Activated CD8-positive, alpha-beta memory T cell treated with anti-CD3 and anti-CD28 coated beads, Interleukin-2, amount 50 U/mL, for 4 hours (primary cell): Measurements from ENCODE around the gene KCNS1.

ENCODE experiments used
- DNase-seq: peaks from one replicate; pipeline ENCODE4 v3.0.0-alpha.2; 2020

KCNS1 gene

GRCh38 chr20:45105317-45105716 is 4.4 kb upstream of the KCNS1 start:
- DNase-seq: no peak

GRCh38 chr20:45104786-45105185 is 3.9 kb upstream of the KCNS1 start:
- no peak for DNase-seq

GRCh38 chr20:45103072-45103471 is 2.1 kb upstream of the KCNS1 start:
- DNase-seq: no peak

GRCh38 chr20:45101333-45101850 is 465 bp upstream of the KCNS1 start:
- no peak for DNase-seq

- no peak for DNase-seq
Observed at GRCh38 chr20:45098103-45098773, 2.7 kb downstream of the KCNS1 start.

GRCh38 chr20:45097485-45098102 is 3.3 kb downstream of the KCNS1 start:
- peak; percentile 34 for DNase-seq

DNA sequence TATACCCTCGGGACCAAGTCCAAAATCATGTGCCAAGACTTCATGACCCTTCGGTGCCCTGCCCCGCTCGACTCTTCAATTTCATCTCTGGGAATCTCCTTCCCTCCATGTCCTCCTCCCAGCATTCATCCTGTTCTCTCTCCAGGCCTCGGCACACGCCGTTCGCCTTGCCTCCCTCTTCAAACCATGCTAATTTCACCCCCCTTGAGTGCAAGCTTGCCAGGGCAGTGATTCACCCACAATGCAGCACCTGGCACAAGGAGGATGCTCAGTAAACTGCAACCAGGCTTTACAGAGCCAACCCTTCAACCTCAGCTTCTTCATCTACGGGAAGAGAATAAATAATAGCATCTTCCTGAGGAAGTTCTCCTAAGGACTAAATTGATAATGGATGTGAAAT is 4.1 kb downstream of the KCNS1 start:
- no peak for DNase-seq

- peak; percentile 60 for DNase-seq
Observed at GRCh38 chr20:45095805-45096238, 5.1 kb downstream of the KCNS1 start.

DNA sequence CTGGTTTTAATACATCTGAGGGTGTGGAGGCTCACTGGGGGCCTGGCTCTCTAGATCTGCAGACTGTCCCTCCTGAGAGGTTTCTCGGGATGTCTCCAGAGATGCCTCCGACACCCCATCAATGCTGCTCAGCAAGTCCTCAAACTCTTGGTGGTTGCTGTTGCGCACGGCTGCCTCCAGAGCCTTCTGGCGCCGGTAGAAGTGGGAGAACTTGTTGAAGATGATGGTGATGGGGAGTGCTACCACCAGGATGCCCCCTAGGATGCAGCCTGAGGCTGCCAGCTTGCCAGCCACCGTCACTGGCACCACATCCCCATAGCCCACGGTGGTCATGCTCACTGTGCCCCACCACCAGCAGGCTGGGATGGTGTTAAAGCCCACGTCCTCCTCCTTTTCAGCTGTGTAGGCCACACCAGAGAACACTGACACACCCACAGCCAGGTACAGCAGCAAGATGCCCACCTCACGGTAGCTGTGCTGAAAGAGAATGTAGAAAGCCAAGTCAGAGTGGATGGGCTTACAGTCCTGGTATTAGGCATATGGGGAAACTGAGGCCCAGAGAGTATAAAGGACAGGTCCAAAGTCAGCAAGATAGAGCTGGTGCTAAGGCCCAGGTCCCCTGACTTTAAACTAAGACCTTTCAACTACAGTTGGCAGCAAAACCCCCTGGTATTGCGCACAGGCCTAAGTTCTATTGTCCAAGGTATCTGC is 5.9 kb downstream of the KCNS1 start:
- DNase-seq: no peak

DNA sequence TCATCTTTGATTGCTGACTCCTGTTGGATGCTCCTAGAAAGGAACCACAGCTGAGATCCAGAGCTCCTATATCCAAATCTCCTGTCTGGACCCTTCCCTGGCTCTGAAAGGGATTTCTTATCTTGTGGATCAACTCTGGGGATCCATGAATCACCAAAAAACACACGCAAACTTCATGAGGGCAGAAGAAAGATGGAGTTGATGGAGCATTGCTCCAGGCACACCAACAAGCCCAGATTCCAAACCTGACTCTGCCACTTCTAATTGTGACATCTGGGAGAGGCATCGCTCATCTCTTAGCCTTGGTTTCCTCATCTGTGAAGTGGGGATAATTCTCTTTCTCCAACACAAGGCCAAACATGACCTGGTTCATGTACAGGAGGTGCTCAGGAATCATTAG is 6.7 kb downstream of the KCNS1 start:
- no peak for DNase-seq

DNA sequence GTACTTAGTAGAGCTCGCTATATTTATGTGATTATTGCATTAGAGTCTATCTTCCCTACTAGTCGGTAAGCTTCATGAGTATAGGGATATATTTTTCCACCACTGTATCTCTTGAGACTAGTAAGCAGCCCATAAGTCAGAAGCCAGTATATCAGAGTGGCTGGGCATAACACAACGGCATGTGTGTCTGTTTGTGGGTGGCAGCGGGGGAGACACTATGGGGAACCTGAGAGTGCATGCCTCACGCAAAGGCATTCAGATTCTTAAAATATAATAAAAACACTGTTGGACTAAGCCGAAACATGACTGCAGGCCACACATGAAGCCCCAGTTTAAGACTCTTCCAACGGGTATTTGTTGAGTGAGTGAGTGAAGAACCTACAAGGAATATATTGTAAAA is 8.0 kb downstream of the KCNS1 start:
- no peak for DNase-seq

GRCh38 chr20:45091366-45091765 is 9.6 kb downstream of the KCNS1 start:
- no peak for DNase-seq

DNA sequence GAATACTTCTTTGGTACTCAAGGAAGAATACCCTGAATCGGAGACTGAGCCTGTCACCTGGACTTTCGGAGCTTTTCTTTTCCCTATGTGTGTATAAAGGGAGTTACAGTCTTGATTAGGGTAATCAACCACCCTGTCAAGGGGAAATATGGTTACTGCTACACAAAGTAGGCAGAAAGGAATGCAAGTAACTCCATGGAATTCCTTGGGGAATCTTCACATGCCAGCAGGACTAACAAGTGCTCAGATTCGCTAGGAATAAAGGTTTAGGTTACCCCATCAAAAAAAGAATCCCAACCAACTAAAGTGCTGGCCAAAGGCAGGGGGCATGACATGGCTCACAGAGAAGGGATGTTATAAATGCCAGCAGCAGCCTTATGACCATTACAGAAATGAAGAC is 10.4 kb downstream of the KCNS1 start:
- DNase-seq: no peak

- no peak for DNase-seq
Observed at GRCh38 chr20:45088247-45088646, 12.7 kb downstream of the KCNS1 start.

DNA sequence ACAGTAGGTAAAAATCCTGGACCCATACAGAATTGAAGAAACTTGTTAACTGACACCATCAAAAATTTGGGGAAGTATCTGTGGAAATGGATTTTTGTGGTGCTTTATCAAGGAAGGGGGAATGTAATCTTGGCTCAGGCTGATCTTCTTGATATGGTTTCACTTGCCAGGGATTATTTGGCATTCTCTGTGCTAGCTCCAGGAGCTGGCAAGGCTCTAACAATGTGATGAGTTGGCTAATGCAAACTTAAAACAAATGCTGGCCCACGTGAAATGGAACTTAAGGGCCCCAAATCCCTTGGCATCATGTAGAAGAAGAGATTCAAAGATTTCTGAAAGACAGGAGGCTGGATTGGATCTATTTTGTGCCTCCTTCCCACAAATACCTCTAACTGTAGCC is 13.1 kb downstream of the KCNS1 start:
- no peak for DNase-seq

DNA sequence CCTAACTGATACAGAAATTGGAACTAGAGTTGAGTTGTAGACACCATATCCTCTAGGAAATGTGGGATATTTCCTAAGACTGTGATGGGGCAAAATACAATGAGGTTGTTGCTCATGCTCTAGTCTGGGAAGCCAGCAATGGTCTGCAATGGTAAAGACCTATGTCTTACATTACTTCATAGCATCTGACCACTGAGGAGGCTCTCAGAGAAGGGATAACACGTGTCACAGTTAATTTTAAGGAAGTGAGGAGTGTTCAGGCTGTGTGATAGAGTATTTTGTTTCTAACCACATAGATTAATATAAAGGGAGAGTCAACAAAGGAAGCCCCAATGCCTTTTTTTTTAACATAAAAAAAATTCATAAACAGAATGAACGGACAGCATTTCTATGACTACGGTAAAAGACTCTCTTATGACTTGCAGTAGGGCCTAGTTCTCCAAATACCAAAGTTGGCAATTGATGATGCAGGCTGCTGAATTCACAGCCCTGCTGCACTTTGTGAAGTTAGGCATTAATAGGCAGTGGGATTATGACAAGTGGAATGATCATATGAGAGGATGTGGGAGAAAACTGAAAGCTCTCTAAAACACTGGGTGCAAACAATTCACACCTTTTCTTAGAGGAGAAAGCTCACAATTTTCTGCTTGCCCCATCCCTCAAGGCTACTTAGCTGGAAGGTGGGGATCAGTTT is 13.7 kb downstream of the KCNS1 start:
- DNase-seq: no peak

DNA sequence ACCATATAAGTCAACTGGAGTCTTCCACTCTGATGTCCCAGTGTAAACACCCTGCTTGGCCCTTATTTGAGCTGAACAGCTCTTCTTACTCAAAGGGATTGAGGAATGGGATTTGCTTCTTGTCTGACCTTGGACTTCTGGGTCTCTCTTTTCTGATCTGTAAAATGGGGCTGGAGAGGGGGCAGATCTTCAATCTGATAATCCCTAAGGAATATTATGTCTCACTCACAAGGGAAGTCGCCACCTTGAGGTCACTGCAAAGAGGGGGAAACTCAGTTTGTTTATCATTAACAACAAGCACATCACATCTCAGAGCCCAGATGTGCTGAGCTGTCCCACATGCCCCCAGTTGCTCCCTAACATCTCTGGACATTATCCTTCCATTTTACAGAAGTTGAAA is 15.1 kb downstream of the KCNS1 start:
- no peak for DNase-seq

GRCh38 chr20:45085289-45085688 is 15.6 kb downstream of the KCNS1 start:
- DNase-seq: no peak

GRCh38 chr20:45083127-45083526 is 17.8 kb downstream of the KCNS1 start:
- no peak for DNase-seq

DNA sequence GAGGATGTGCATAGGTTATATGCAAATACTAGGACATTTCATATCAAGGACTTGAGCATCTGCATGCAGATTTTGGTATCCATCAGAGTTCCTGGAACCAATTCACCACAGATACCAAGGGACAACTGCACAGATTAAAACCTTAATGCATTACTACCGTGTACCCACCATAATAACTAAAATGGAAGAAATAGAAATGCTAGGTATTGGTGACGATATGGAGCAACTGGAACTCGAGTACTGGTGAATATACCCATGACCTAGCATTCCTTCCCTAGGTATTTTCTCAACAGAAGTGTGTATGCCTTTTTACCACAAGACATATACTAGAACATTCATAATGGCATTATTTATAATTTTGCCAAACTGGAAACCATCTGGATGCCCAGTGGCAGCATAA is 18.5 kb downstream of the KCNS1 start:
- no peak for DNase-seq

DNA sequence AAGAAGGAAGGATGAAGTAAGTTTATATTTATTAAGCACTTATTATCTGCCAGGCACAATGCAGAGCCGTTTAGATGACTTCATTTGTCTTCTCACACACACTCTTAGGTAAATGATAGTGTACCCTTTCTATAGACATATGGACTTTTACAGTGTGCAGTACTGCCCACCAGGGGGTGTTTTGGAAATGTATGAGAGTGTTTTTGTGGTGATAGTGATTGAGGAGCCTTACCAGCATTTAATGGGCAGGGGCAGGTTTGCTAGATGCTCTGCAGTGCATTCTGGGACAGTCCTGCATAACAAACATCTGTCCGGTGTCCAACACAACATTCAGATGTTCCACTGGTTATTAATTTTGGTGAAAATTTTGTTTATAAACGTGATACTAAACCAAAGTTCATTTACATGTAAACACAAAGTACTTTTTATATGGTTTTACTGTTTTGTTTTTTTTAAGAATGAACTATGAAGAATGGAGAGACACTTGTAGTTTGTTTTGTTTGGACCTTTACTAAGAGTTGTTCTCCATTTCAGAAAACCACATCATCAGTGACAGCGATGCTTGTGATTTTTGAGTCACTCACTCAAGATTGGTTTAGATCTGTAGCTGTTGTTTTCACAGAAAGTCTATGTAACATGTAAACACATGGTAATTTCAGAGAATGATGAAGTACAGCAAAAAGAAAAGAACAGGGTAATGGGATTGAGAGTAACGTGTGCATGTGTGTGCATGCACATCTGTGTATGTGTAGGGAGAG is 19.9 kb downstream of the KCNS1 start:
- DNase-seq: no peak

DNA sequence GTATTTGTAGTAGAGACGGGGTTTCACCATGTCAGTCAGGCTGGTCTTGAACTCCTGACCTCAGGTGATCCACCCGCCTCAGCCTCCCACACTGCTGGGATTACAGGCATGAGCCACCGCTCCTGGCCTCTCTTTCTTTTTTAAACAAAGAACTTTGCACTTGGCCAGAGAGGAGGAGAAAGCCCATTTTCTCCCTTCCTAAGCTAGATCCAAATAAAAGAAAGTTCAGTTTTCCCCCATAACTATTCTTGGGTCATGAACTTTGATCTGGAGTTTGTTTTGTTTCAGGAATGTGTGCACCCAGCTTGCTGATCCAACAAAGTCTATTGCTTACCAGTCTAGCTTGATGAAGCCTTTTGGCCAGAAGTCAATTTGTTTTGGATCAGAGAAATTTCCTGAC is 23.4 kb downstream of the KCNS1 start:
- DNase-seq: no peak

GRCh38 chr20:45073221-45073620 is 27.7 kb downstream of the KCNS1 start:
- no peak for DNase-seq
